Stimulated activated CD8-positive, alpha-beta memory T cell treated with anti-CD3 and anti-CD28 coated beads, Interleukin-4, amount 100 ng/mL, for 48 hours (primary cell): Measurements from ENCODE around the gene KCNJ1.
A peak's percentile ranks its signal among the peaks of the same experiment; 100 is the strongest.

Experiments used
- DNase-seq: peaks from one replicate; pipeline ENCODE4 v3.0.0-alpha.2; 2020

The KCNJ1 gene

DNA sequence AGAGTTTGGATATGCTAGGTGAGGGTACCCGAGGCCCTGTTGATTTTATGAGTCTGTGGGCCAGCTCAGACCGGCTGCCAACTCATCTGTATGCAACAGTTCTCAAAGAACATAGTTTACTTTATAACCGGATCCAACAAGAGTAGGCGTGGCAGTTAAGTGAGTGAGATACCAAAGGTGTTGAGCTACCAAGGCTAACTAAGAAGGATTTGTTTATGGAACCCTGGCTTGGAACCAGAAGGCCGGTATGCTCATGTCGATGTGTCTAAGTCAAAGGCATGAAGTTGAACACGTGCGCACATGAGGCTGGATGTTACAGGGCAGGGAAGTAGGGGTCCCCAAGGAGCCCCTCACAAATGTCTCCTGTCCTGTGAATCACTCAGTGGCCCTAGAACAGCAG, at the start of gene KCNJ1:
Gene KCNJ1 (minus strand): TSS at position 20 of the 400 bp plus-strand sequence. CDS start 27,053 bp downstream, outside the sequence.
- DNase-seq = no peak

DNA sequence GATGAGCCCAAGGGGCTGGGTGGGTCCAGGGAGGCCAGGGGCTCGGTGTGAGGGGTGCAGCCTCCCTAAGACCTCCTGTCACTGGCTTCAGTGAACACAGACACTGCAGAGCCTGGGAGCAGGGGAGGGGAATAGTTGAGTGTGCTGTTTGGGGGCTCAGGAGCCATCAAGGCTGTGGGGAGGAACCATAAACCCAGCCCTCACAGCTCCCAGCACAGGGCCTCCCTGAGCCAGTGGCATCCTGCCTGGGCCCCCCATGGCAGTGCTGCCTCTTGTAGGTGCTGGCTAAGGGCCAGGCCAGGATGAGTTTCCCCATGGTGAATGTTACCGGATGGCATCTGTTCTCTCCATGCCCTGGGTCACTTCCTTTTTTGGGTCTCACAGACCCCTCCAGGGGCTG, 49.6 kb upstream of the KCNJ1 start:
- no peak for DNase-seq

GRCh38 chr11:128916037-128916572, 49.0 kb upstream of the KCNJ1 start:
- no peak for DNase-seq

DNA sequence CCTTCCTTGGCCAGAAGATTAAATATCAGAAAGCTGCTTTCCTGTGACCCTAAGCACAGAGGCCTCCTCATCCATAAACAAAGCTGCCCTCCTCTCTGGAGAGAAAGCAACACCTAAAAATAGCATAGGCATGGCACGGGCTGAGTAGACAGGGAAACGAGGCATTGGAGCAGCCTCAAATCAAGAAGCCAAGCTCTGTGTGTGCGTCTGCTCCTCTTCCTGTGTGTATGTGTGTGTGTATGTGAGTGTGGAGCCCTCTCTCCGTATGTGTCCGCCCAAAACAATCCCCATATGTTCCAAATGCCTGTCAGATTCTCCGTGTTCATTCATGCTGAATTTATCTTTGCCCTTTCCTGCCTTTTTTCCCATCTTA, 48.0 kb upstream of the KCNJ1 start:
- no peak for DNase-seq

GRCh38 chr11:128914216-128915148, 47.4 kb upstream of the KCNJ1 start:
- DNase-seq = no peak

GRCh38 chr11:128913806-128914205, 46.7 kb upstream of the KCNJ1 start:
- DNase-seq = no peak

- DNase-seq = no peak
Measured at GRCh38 chr11:128911701-128912100, 44.6 kb upstream of the KCNJ1 start.

GRCh38 chr11:128911239-128911638, 44.1 kb upstream of the KCNJ1 start:
- DNase-seq = no peak

GRCh38 chr11:128910576-128910975, 43.5 kb upstream of the KCNJ1 start:
- no peak for DNase-seq

GRCh38 chr11:128909438-128910125, 42.5 kb upstream of the KCNJ1 start:
- no peak for DNase-seq

- no peak for DNase-seq
Measured at GRCh38 chr11:128908391-128909246, 41.5 kb upstream of the KCNJ1 start.

GRCh38 chr11:128907585-128907984, 40.5 kb upstream of the KCNJ1 start:
- DNase-seq = no peak

DNA sequence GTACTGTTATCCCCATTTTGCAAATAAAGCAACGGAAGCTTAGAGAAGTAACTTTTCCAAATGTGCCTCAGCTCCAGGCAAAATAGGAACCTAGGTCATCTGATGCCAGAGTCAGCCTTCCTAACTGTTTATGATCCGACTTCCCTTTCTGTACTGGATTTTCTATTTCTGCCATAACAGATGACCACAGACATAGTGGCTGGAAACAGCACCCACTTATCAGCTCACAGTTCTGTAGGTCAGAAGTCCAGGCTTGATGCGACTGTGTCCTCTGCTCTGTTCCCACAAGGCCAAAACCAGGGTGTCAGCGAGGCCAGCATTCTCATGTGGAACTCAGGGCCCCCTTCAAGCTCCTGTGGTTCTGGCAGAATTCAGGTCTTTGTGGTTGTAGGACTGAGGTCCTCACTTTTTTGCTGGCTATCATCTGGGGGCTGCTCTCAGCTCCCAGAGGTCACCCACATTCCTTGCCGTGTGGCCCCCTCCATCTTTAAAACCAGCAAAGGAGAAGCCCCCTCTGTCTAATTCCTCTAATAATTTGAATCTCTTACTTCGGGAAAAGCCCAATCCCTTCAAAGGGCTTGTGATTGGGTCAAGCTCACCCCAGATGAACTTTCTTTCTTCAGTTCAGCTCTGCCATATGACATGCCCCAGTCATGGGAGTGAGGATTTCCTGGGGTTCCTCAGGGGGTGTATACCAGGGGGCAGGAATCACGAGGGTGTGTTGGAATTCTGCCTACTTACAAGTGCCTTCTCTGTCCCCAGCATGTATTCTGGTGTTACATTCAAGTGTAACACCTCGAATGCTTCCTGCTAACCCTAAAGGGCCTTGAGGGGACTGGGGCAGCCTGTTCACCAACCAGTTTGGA, 39.3 kb upstream of the KCNJ1 start:
- no peak for DNase-seq

GRCh38 chr11:128905345-128906184, 38.5 kb upstream of the KCNJ1 start:
- DNase-seq = peak; percentile 52

DNA sequence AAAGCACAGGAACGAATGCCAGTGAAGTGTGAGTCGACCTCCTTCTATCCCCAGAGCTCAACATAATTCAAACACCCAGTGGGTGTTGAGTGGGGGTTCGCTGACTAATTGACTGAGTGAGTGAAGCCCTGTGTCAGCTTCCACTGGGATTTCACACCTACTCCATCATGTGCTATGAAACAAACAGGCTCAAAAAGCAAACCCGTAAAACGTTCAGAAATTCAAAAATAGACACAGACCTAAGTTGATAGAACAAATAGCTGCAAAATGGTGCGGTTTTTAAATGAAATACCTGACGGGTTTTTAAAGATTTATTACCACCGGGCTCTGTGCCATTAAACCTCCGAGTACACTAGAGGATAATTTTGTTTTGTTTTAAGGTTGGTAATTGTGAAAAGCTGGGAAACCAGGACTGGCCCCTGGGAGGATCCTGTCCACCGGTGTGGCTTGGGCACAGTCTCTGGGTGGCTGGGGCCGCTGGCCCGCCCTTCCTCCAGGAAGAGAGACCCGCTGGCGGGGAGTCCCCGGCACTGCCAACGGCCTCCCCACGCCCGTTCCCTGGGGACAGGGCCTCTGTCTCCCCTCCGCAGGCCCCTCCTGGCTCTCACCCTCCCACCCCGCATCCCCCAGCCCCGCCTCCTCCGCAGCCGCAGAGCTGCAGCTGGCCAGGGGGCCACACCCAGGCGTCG, 37.7 kb upstream of the KCNJ1 start:
- DNase-seq = no peak

DNA sequence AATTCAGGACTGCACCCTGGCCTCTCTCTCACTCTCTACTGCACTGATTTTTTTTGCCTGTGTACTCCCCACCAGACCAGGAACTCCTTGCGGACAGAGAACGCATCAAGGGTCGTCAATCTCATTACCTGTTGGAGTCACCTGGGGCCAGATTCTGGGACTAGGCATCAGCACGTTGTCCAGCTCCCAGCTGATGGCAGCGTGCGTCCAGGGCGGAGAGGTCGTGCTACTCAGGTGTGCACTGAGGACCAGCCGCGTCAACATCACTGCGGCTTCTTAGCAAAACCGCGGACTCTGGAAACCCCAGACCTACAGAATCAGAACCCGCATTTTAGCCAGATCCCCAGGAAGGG, 37.2 kb upstream of the KCNJ1 start:
- DNase-seq = no peak

DNA sequence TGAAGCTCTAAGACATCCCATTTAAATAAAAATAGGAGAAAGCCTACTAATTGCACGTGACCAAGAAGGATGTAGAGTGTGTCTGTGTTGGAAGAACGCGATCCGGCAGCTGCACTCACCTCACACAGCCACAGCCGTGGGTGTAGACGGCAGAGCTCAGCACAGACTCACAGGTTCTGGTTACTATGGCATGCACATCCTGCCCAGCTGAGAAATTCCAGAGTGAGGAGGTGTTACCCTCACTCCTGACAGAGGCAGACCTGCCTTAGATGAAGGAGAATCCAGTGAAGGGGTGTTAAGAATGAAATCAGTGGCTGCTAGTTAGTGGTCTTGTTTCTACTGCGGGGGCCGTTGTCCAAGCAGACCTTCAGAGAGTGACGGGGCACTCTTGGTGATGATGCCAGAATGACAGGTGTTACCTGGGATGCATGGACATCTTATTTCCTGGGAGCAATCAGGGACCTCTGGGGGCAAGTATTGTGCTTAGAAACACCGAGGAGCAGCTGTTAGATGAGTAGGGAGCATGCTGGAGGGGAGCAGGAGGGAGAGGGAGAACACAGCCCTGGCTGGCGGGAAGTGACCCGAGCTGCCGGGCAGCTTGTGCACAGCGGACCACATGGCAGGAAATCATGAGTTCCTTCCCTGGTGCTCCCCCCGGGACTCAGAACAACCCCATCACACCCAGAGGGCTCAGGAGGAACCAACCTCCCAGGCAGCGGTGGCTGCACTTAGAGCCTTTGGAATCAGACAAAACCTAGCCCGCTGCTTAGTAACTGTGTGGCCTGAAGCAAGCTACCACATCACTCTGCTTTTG, 36.4 kb upstream of the KCNJ1 start:
- DNase-seq = no peak

DNA sequence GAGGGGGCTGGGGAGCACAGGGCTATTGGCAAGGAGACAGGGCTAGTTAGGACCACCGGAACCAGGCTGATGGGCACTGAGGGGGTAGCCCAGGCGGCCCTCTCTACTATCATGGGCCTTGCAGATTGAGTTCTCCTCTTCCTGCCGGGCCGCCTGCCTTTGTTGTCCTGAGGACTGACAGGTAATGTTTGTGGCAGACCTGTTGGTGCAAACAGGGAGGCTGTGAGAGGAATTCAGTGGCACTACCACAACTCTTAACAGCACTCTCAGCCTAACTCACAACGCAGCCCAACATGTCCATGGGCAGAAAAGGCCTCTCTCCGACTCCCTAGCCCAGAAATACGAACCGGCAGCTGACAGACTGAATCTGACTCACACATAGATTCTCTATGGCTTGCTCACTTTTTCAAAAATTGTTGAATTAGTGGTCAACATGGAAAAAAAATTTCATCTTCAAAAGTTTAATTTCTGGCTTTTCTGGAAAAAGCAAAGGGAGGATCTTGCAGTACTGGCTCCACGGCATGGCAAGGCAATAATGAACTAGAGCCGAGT, 35.5 kb upstream of the KCNJ1 start:
- no peak for DNase-seq
